GM12878 (cell line): ENCODE results near the gene MDK. TPM values are rescaled to one million over a fixed set of nuclear protein-coding genes. Genes with fewer than 3 reads are reported as not detected.

Experiments
- ATAC-seq: fragments of 200-7000 bp; cut with Tn5 transposase; 3 replicates; pipeline ENCODE4 v1.9.1; 2020; ENCODE audit warnings: mild to moderate bottlenecking, moderate library complexity
- BruUV-seq: library from RNA; stranded (reverse); fragments of 400-500 nt; replicated peaks from 2 replicates; lab custom pipeline; 2021; lab: Mats Ljungman, UMichigan
- CTCF ChIA-PET: fragments of 300-600 bp; sonication (Branson Sonifier 250); formaldehyde crosslinking; extraction: SDS; loops from one replicate; lab custom pipeline; 2021; ENCODE audit warnings: inconsistent platforms; lab: Yijun Ruan, JAX
- POLR2A ChIA-PET: fragments of 350-600 bp; formaldehyde crosslinking; extraction: SDS; loops from one replicate; lab custom pipeline; 2021; ENCODE audit warnings: inconsistent platforms; lab: Charles Lee
- RAD21 ChIA-PET: fragments of 300-600 bp; sonication (Branson Sonifier 250); formaldehyde crosslinking; loops from one replicate; lab custom pipeline; 2023; ENCODE audit warnings: antibody characterized with exemption; ENCODE audit not compliant: unreplicated experiment; lab: Charles Lee
- SMC1A ChIA-PET: fragments of 300-600 bp; sonication (Branson Sonifier 250); formaldehyde crosslinking; loops from one replicate; lab custom pipeline; 2023; ENCODE audit not compliant: unreplicated experiment, uncharacterized antibody; lab: Charles Lee
- DNase-seq: peaks from one replicate; pipeline ENCODE4 v3.0.0-alpha.2; 2011; ENCODE audit warnings: low read depth, low spot score
- FAIRE-seq: peaks from 3 replicates; lab custom pipeline; 2011; peaks lifted over from hg19 to GRCh38; lab: Jason Lieb, UNC
- H2AFZ ChIP-seq: 2 replicates; pipeline ENCODE4 v1.6.0; 2011; ENCODE audit warnings: low read depth, low read length, control low read depth; ENCODE audit not compliant: control insufficient read depth
- H3K27ac ChIP-seq: 2 replicates; pipeline ENCODE4 v1.5.1; 2011; ENCODE audit warnings: control low read depth; ENCODE audit not compliant: control insufficient read depth, insufficient read depth
- H3K27me3 ChIP-seq, 2 experiments: replicated peaks in 1 of 2; 2 replicates each; pipeline versions ENCODE4 v1.6.0 to v1.6.1; 2011; ENCODE audit warnings: low read length in 1 of 2; ENCODE audit not compliant: control insufficient read depth in 2 of 2, insufficient read depth in 2 of 2
- H3K36me3 ChIP-seq, 2 experiments: 2 replicates each; pipeline ENCODE4 v1.5.1; 2011; ENCODE audit warnings: low read length in 1 of 2; ENCODE audit not compliant: control insufficient read depth in 2 of 2, insufficient read depth in 2 of 2
- H3K4me1 ChIP-seq: 2 replicates; pipeline ENCODE4 v1.6.1; 2011; ENCODE audit warnings: mild to moderate bottlenecking, low read length, moderate library complexity, mixed read lengths; ENCODE audit not compliant: control insufficient read depth, insufficient read depth
- H3K4me2 ChIP-seq: 2 replicates; pipeline ENCODE4 v1.6.0; 2011; ENCODE audit warnings: control low read depth; ENCODE audit not compliant: control insufficient read depth, insufficient read depth
- H3K4me3 ChIP-seq: fragments of 200-600 bp; sonication (generic); 2 replicates; pipeline ENCODE4 v1.5.1; 2016
- H3K79me2 ChIP-seq: 2 replicates; pipeline ENCODE4 v1.6.0; 2011; ENCODE audit warnings: low read length; ENCODE audit not compliant: control insufficient read depth, insufficient read depth
- H3K9ac ChIP-seq: 2 replicates; pipeline ENCODE4 v1.8.0; 2011; ENCODE audit warnings: low read length, control low read depth, mixed read lengths; ENCODE audit not compliant: control insufficient read depth, insufficient read depth
- H3K9me3 ChIP-seq: replicated peaks from 3 replicates; pipeline ENCODE4 v1.5.1; 2011; ENCODE audit warnings: mild to moderate bottlenecking, low read length; ENCODE audit not compliant: control insufficient read depth, insufficient read depth
- H4K20me1 ChIP-seq: 2 replicates; pipeline ENCODE4 v1.6.0; 2011; ENCODE audit not compliant: control insufficient read depth, insufficient read depth
- CREM ChIP-seq: IDR thresholded peaks from 2 replicates; pipeline ENCODE4 v1.6.1; 2014; ENCODE audit warnings: antibody characterized with exemption, low read depth
- WGBS: methylation state at CpG from one replicate; pipeline ENCODE4 v1.1.6; 2016; ENCODE audit warnings: low lambda C conversion rate; ENCODE audit not compliant: insufficient replicate concordance, insufficient coverage; ENCODE audit errors: missing lambda C conversion rate; 5-methylcytosine and 5-hydroxymethylcytosine counted together
- in situ Hi-C: fragments of 300-500 bp; cut with MboI; formaldehyde crosslinking; loops from 9 replicates; pipeline ENCODE4 v1.14.3; 2018; ENCODE audit warnings: mixed read lengths
- intact Hi-C: fragments of 100-400 bp; cut with micrococcal nuclease; formaldehyde crosslinking; loops from one replicate; pipeline ENCODE4 v1.14.2; 2022; ENCODE audit not compliant: unreplicated experiment
- polyA plus RNA-seq, 11 experiments: library from polyadenylated mRNA; depleted of rRNA in 4 of 11; unstranded in 6 of 11; stranded (reverse) in 5 of 11; fragments of >200 nt; fragmentation: Nextera tagmentation in 4 of 11; fragmentation: Illumina TruSeq in 1 of 11; extraction: Ambion mirVana in 4 of 11; extraction: Trizol in 1 of 11; gene quantifications; 1 replicate in 1 of 11; 2 replicates in 10 of 11; pipeline versions ENCODE4 v1.2.1 to v1.2.3, GENCODE V29; 2011 to 2016; ENCODE audit warnings: inconsistent platforms in 2 of 11, missing spikeins in 2 of 11, low read depth in 1 of 11
- total RNA-seq, 4 experiments: library from RNA; depleted of rRNA in 3 of 4; stranded (reverse); fragments of >200 nt in 3 of 4; fragmentation: Illumina TruSeq in 1 of 4; extraction: Trizol in 1 of 4; gene quantifications; 2 replicates each; pipeline versions ENCODE4 v1.2.1 to v1.2.3, GENCODE V29; 2013 to 2021
- TF ChIP-seq, protein P1 (sequence below): fragments of 450-650 bp; IDR thresholded peaks from 2 replicates; pipeline ENCODE4 v1.6.1; 2017; ENCODE audit warnings: mild to moderate bottlenecking, low read depth, inconsistent platforms; ENCODE audit not compliant: poor library complexity, severe bottlenecking

The MDK gene
- total and polyA plus RNA-seq, 10 of the 15 experiments (the other 5 are each of a cell fraction or from before 2014, with no cell fraction given), result 0.77 to 17.8 (median 9.9) TPM

DNA sequence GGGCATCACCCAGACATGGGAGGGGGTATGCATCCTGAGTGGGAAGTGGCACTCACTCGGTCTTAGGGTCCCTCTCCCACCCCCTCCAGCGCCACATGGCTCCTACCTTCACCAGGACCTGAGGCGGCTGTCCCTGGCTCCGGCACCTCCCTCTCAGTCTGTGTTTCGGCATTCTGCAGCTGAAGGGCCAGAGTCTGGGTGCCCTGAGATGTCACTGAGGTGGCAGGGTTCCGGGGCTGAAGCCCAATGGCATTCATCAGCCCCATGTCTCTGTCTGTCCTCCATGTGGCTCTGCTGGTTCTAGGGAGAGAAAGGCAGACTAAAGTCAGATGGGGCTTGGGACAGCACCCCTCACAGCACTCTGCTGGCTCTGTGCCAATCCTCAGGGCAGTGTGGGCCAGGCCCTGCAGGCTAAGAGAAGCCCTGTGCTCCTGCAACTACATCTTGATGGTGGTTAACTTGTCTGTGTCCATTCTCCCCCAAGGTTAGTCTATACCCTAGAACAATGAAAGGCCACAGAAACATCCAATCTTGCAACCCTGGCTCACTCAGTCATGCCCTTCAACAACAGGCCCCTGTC lies 27.0 kb downstream of the MDK start:
- WGBS, result 97% methylated on average over 6 of the region's 6 CpGs
- Histone ChIP-seq H3K36me3 (peaks cover 14 to 18% of the 10 kb centered on the region in 2 experiments), H2AFZ (no peak overlapping the region), H3K9ac (no peak overlapping the region), H4K20me1 (no peaks in the 10 kb centered on the region; the same call in 1 of the 2 replicates), H3K4me2 (no peak overlapping the region), H3K27ac (no peak overlapping the region), H3K27me3 (no peaks in the 10 kb centered on the region), H3K4me1 (no peaks in the 10 kb centered on the region), H3K4me3 (no peak overlapping the region), H3K9me3 (no peaks in the 10 kb centered on the region), H3K79me2 (no peaks in the 10 kb centered on the region)
- TF ChIP-seq CREM, result no peak
- TF ChIP-seq, protein P1, sequence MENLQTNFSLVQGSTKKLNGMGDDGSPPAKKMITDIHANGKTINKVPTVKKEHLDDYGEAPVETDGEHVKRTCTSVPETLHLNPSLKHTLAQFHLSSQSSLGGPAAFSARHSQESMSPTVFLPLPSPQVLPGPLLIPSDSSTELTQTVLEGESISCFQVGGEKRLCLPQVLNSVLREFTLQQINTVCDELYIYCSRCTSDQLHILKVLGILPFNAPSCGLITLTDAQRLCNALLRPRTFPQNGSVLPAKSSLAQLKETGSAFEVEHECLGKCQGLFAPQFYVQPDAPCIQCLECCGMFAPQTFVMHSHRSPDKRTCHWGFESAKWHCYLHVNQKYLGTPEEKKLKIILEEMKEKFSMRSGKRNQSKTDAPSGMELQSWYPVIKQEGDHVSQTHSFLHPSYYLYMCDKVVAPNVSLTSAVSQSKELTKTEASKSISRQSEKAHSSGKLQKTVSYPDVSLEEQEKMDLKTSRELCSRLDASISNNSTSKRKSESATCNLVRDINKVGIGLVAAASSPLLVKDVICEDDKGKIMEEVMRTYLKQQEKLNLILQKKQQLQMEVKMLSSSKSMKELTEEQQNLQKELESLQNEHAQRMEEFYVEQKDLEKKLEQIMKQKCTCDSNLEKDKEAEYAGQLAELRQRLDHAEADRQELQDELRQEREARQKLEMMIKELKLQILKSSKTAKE, result no peak
- RAD21 ChIA-PET, result interaction anchor here (0.5 to 2.2 kb wide), 5 partner anchors 29 to 153 kb away, joined by 3 to 8 read pairs (median 3); no protein-coding TSS in a partner anchor
- BruUV-seq, result no TSS peak
- in situ Hi-C loops, result no loop called here
- ATAC-seq (no peak), DNase-seq (no peak), FAIRE-seq (no peak)
- SMC1A ChIA-PET, result interaction anchor here (1.3 to 1.5 kb wide), 3 partner anchors 11 to 31 kb away, joined by 3 to 4 read pairs (median 3); no protein-coding TSS in a partner anchor
- intact Hi-C loops, result no loop called here
- CTCF ChIA-PET, result interaction anchor here (0.7 to 2.6 kb wide), 5 partner anchors 81 to 313 kb away, joined by 3 to 12 read pairs (median 5); no protein-coding TSS in a partner anchor
- POLR2A ChIA-PET, result interaction anchor here (0.7 to 1.6 kb wide), 3 partner anchors 81 to 107 kb away, joined by 3 read pairs; no protein-coding TSS in a partner anchor
